22Rv1 (cell line): Measurements from ENCODE around the gene DHX34.

Source experiments
- H3K27ac ChIP-seq: fragments of 450-650 bp; 2 replicates; pipeline ENCODE4 v1.5.1; 2017
- CTCF ChIP-seq: fragments of 450-650 bp; IDR thresholded peaks from 2 replicates; pipeline ENCODE4 v1.5.1; 2017; ENCODE audit warnings: mild to moderate bottlenecking
- ZFX ChIP-seq: fragments of 450-650 bp; IDR thresholded peaks from 2 replicates; pipeline ENCODE4 v1.6.1; 2017; ENCODE audit warnings: antibody characterized with exemption, borderline replicate concordance

Gene DHX34

GRCh38 chr19:47427241-47428176, 78.4 kb downstream of the DHX34 start:
- peak overlapping the region; percentile 65 for H3K27ac ChIP-seq
- TF ChIP-seq CTCF (peak; percentile 89), ZFX (no peak)

DNA sequence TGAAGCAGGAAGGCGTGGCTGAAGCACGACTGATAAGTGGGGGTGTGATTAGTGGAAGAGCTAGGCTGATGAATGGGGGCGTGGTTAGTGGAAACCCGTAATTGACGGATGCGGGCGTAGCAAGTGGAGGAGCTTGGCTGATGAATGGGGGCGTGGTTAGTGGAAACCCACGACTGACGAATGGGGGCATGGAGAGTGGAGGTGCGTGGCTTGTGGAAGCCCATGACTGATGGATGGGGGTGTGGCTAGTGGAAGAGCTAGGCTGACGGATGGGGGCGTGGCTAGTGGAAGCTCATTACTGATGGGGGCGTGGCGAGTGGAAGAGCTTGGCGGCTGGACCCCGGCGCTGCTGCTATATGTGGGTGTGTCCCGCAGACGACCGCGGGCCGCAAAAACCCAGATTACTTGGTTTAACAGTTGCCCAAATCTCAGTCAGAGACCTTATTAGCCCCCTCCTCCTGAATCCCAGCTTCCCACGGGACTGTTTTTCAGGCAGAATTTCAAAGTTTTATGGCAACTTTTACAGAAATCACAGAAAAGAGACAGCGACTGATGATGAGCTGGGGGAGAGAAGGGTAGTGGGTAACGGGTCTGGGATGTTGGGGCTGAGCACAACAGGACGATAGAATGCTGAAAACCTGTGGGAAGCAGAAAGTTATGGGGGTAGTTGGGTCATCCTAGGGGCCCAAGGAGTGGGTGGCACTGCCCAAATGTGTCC, 79.2 kb downstream of the DHX34 start:
- H3K27ac ChIP-seq, result peak overlapping the region; percentile 65
- TF ChIP-seq ZFX, result no peak
- TF ChIP-seq CTCF, result no peak

- TF ChIP-seq CTCF (no peak), ZFX (no peak)
These were observed 80.2 kb downstream of the DHX34 start for GRCh38 chr19:47429140-47429793.

GRCh38 chr19:47430041-47430802, 81.1 kb downstream of the DHX34 start:
- TF ChIP-seq CTCF (peak; percentile 60), ZFX (no peak)

More at GRCh38 chr19:47429140-47429793, 80.2 kb downstream of the DHX34 start:
- H3K27ac ChIP-seq, result peak overlapping the region; percentile 67

DNA sequence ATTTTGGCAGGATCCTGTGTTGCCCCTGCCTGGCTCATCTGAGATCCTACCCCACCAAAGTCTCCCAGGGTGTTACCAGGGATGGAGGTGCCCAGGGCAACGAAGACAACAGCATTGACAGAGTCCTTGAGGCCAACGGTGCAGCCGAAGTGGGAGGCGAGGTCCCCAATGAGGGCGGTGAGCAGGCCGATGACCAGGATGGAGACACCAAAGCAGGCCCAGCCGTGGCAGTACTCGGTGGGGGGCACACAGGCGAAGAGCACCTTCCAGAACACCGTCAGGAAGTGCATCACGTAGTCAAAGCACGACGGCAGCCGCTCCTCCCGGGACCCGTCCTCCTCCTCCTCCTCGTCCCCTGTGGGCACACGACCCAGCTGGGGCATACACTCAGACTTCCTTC, 83.0 kb downstream of the DHX34 start:
- H3K27ac ChIP-seq, result no peak overlapping the region
- TF ChIP-seq CTCF, result no peak
- no peak for TF ChIP-seq ZFX

More at GRCh38 chr19:47430041-47430802, 81.1 kb downstream of the DHX34 start:
- peak overlapping the region; percentile 67 for H3K27ac ChIP-seq
